Measurements from ENCODE around the gene ARHGAP45. TPM values are rescaled to one million over a fixed set of nuclear protein-coding genes. Genes with fewer than 3 reads are reported as not detected.

ARHGAP45 gene
- total and polyA plus RNA-seq, 2 experiments from 2014 or later = 24.7 to 71.8 TPM

Small RNA genes lying within 50 kb of the gene (small RNA-seq; reads per million reads assigned to genes)
- 0.62 reads per million, percentile 43 among the genes with 10 or more reads in this experiment for gene RNU6-2 (ENCODE audit: low replicate concordance)

Other genes with a start within 250 kb of the ARHGAP45 start
- gene PLPPR3, start 245.2 kb upstream of the ARHGAP45 start, total RNA-seq (2014; rRNA removed; shearing (Covaris generic)) = 74.7 and 81.1 TPM in 2 replicates
- gene PLPPR3, start 245.2 kb upstream of the ARHGAP45 start, polyA plus RNA-seq (2016; fragmentation: Nextera tagmentation; extraction: Ambion mirVana) = 13.6 and 14.8 TPM in 2 replicates
- gene AZU1, start 239.3 kb upstream of the ARHGAP45 start, total RNA-seq (2014; rRNA removed; shearing (Covaris generic)) = 0.50 and 1.4 TPM in 2 replicates
- gene AZU1, start 239.3 kb upstream of the ARHGAP45 start, polyA plus RNA-seq (2016; fragmentation: Nextera tagmentation; extraction: Ambion mirVana) = 0.30 and 0.78 TPM in 2 replicates
- 0.21 and 2.4 TPM in 2 replicates for gene PRTN3, start 226.2 kb upstream of the ARHGAP45 start, total RNA-seq (2014; rRNA removed; shearing (Covaris generic))
- gene PRTN3, start 226.2 kb upstream of the ARHGAP45 start, polyA plus RNA-seq (2016; fragmentation: Nextera tagmentation; extraction: Ambion mirVana) = 0.68 and 0.87 TPM in 2 replicates
- gene ELANE, start 214.9 kb upstream of the ARHGAP45 start, total RNA-seq (2014; rRNA removed; shearing (Covaris generic)) = not detected in 2 replicates
- not detected in 2 replicates for gene ELANE, start 214.9 kb upstream of the ARHGAP45 start, polyA plus RNA-seq (2016; fragmentation: Nextera tagmentation; extraction: Ambion mirVana)
- 0.90 and 3.5 TPM in 2 replicates for gene CFD, start 207.5 kb upstream of the ARHGAP45 start, total RNA-seq (2014; rRNA removed; shearing (Covaris generic))
- 3.4 and 4.7 TPM in 2 replicates for gene CFD, start 207.5 kb upstream of the ARHGAP45 start, polyA plus RNA-seq (2016; fragmentation: Nextera tagmentation; extraction: Ambion mirVana)
- 62.3 and 73.6 TPM in 2 replicates for gene MED16, start 174.0 kb upstream of the ARHGAP45 start, total RNA-seq (2014; rRNA removed; shearing (Covaris generic))
- 52.7 and 58.7 TPM in 2 replicates for gene MED16, start 174.0 kb upstream of the ARHGAP45 start, polyA plus RNA-seq (2016; fragmentation: Nextera tagmentation; extraction: Ambion mirVana)
- gene RNU6-9, start 173.7 kb upstream of the ARHGAP45 start, total RNA-seq (2014; rRNA removed; shearing (Covaris generic)) = not detected in 2 replicates
- gene RNU6-9, start 173.7 kb upstream of the ARHGAP45 start, polyA plus RNA-seq (2016; fragmentation: Nextera tagmentation; extraction: Ambion mirVana) = not detected in 2 replicates
- 87.1 and 87.8 TPM in 2 replicates for gene R3HDM4, start 153.9 kb upstream of the ARHGAP45 start, total RNA-seq (2014; rRNA removed; shearing (Covaris generic))
- gene R3HDM4, start 153.9 kb upstream of the ARHGAP45 start, polyA plus RNA-seq (2016; fragmentation: Nextera tagmentation; extraction: Ambion mirVana) = 76.5 and 87.4 TPM in 2 replicates
- gene KISS1R, start 149.8 kb upstream of the ARHGAP45 start, total RNA-seq (2014; rRNA removed; shearing (Covaris generic)) = 2.4 and 4.0 TPM in 2 replicates
- gene KISS1R, start 149.8 kb upstream of the ARHGAP45 start, polyA plus RNA-seq (2016; fragmentation: Nextera tagmentation; extraction: Ambion mirVana) = 0.78 and 1.0 TPM in 2 replicates
- 48.8 and 51.6 TPM in 2 replicates for gene ARID3A, start 141.1 kb upstream of the ARHGAP45 start, total RNA-seq (2014; rRNA removed; shearing (Covaris generic))
- 33.6 and 36.6 TPM in 2 replicates for gene ARID3A, start 141.1 kb upstream of the ARHGAP45 start, polyA plus RNA-seq (2016; fragmentation: Nextera tagmentation; extraction: Ambion mirVana)
- 112 and 157 TPM in 2 replicates for gene WDR18, start 82.8 kb upstream of the ARHGAP45 start, total RNA-seq (2014; rRNA removed; shearing (Covaris generic))
- gene WDR18, start 82.8 kb upstream of the ARHGAP45 start, polyA plus RNA-seq (2016; fragmentation: Nextera tagmentation; extraction: Ambion mirVana) = 155 and 156 TPM in 2 replicates
- 0.23 and 2.8 TPM in 2 replicates for gene GRIN3B, start 66.7 kb upstream of the ARHGAP45 start, total RNA-seq (2014; rRNA removed; shearing (Covaris generic))
- 0.11 and 0.28 TPM in 2 replicates for gene GRIN3B, start 66.7 kb upstream of the ARHGAP45 start, polyA plus RNA-seq (2016; fragmentation: Nextera tagmentation; extraction: Ambion mirVana)
- gene TMEM259, start 46.0 kb upstream of the ARHGAP45 start, total RNA-seq (2014; rRNA removed; shearing (Covaris generic)) = 144 and 196 TPM in 2 replicates
- gene TMEM259, start 46.0 kb upstream of the ARHGAP45 start, polyA plus RNA-seq (2016; fragmentation: Nextera tagmentation; extraction: Ambion mirVana) = 82.8 and 84.5 TPM in 2 replicates
- gene RNU6-2, start 45.6 kb upstream of the ARHGAP45 start, total RNA-seq (2014; rRNA removed; shearing (Covaris generic)) = not detected in 2 replicates
- gene RNU6-2, start 45.6 kb upstream of the ARHGAP45 start, polyA plus RNA-seq (2016; fragmentation: Nextera tagmentation; extraction: Ambion mirVana) = not detected in 2 replicates
- gene CNN2, start 40.6 kb upstream of the ARHGAP45 start, total RNA-seq (2014; rRNA removed; shearing (Covaris generic)) = 392 and 426 TPM in 2 replicates
- 314 and 330 TPM in 2 replicates for gene CNN2, start 40.6 kb upstream of the ARHGAP45 start, polyA plus RNA-seq (2016; fragmentation: Nextera tagmentation; extraction: Ambion mirVana)
- 18.1 and 22.2 TPM in 2 replicates for gene ABCA7, start 27.1 kb upstream of the ARHGAP45 start, total RNA-seq (2014; rRNA removed; shearing (Covaris generic))
- gene ABCA7, start 27.1 kb upstream of the ARHGAP45 start, polyA plus RNA-seq (2016; fragmentation: Nextera tagmentation; extraction: Ambion mirVana) = 27.4 and 30.3 TPM in 2 replicates
- gene POLR2E, start 28.2 kb downstream of the ARHGAP45 start, total RNA-seq (2014; rRNA removed; shearing (Covaris generic)) = 257 and 303 TPM in 2 replicates
- 254 and 286 TPM in 2 replicates for gene POLR2E, start 28.2 kb downstream of the ARHGAP45 start, polyA plus RNA-seq (2016; fragmentation: Nextera tagmentation; extraction: Ambion mirVana)
- 284 and 351 TPM in 2 replicates for gene GPX4, start 36.8 kb downstream of the ARHGAP45 start, total RNA-seq (2014; rRNA removed; shearing (Covaris generic))
- gene GPX4, start 36.8 kb downstream of the ARHGAP45 start, polyA plus RNA-seq (2016; fragmentation: Nextera tagmentation; extraction: Ambion mirVana) = 543 and 573 TPM in 2 replicates
- 28.0 and 35.4 TPM in 2 replicates for gene SBNO2, start 107.1 kb downstream of the ARHGAP45 start, total RNA-seq (2014; rRNA removed; shearing (Covaris generic))
- 6.3 and 6.9 TPM in 2 replicates for gene SBNO2, start 107.1 kb downstream of the ARHGAP45 start, polyA plus RNA-seq (2016; fragmentation: Nextera tagmentation; extraction: Ambion mirVana)
- gene STK11, start 138.6 kb downstream of the ARHGAP45 start, total RNA-seq (2014; rRNA removed; shearing (Covaris generic)) = 84.4 and 96.5 TPM in 2 replicates
- 19.4 and 23.7 TPM in 2 replicates for gene STK11, start 138.6 kb downstream of the ARHGAP45 start, polyA plus RNA-seq (2016; fragmentation: Nextera tagmentation; extraction: Ambion mirVana)
- gene CBARP, start 170.8 kb downstream of the ARHGAP45 start, total RNA-seq (2014; rRNA removed; shearing (Covaris generic)) = 10.8 and 14.1 TPM in 2 replicates
- gene CBARP, start 170.8 kb downstream of the ARHGAP45 start, polyA plus RNA-seq (2016; fragmentation: Nextera tagmentation; extraction: Ambion mirVana) = 2.0 TPM in 2 replicates
- 78.7 and 139 TPM in 2 replicates for gene ATP5F1D, start 174.6 kb downstream of the ARHGAP45 start, total RNA-seq (2014; rRNA removed; shearing (Covaris generic))
- 396 and 420 TPM in 2 replicates for gene ATP5F1D, start 174.6 kb downstream of the ARHGAP45 start, polyA plus RNA-seq (2016; fragmentation: Nextera tagmentation; extraction: Ambion mirVana)
- 84.5 and 113 TPM in 2 replicates for gene MIDN, start 181.4 kb downstream of the ARHGAP45 start, total RNA-seq (2014; rRNA removed; shearing (Covaris generic))
- 28.6 and 33.3 TPM in 2 replicates for gene MIDN, start 181.4 kb downstream of the ARHGAP45 start, polyA plus RNA-seq (2016; fragmentation: Nextera tagmentation; extraction: Ambion mirVana)
- 152 and 202 TPM in 2 replicates for gene CIRBP, start 202.2 kb downstream of the ARHGAP45 start, total RNA-seq (2014; rRNA removed; shearing (Covaris generic))
- 153 and 160 TPM in 2 replicates for gene CIRBP, start 202.2 kb downstream of the ARHGAP45 start, polyA plus RNA-seq (2016; fragmentation: Nextera tagmentation; extraction: Ambion mirVana)
- 39.2 and 60.4 TPM in 2 replicates for gene FAM174C, start 208.4 kb downstream of the ARHGAP45 start, total RNA-seq (2014; rRNA removed; shearing (Covaris generic))
- 62.3 and 68.0 TPM in 2 replicates for gene FAM174C, start 208.4 kb downstream of the ARHGAP45 start, polyA plus RNA-seq (2016; fragmentation: Nextera tagmentation; extraction: Ambion mirVana)
- gene EFNA2, start 218.7 kb downstream of the ARHGAP45 start, total RNA-seq (2014; rRNA removed; shearing (Covaris generic)) = 8.2 and 10.3 TPM in 2 replicates
- gene EFNA2, start 218.7 kb downstream of the ARHGAP45 start, polyA plus RNA-seq (2016; fragmentation: Nextera tagmentation; extraction: Ambion mirVana) = 2.7 and 4.8 TPM in 2 replicates